ENCODE measurements around the gene STK40.

Gene STK40

GRCh38 chr1:36343651-36344394 is 41.9 kb downstream of the STK40 start:
- TF ChIP-seq CTCF (IDR thresholded peaks at IDR 0.05; ENCODE audit: extremely low read depth, insufficient read depth, missing control alignments), result no peak
- in situ Hi-C loops (cut with MboI; ENCODE audit: low pct_unique_long_range_greater_than_20kb, low sequenced_read_pairs, unreplicated experiment), result no loop called here
- DNase-seq (ENCODE audit: low spot score), result no peak

- peak; percentile 65 for DNase-seq (ENCODE audit: low spot score)
- in situ Hi-C loops (cut with MboI; ENCODE audit: low pct_unique_long_range_greater_than_20kb, low sequenced_read_pairs, unreplicated experiment), result no loop called here
- TF ChIP-seq CTCF (IDR thresholded peaks at IDR 0.05; ENCODE audit: extremely low read depth, insufficient read depth, missing control alignments), result peak; percentile 86
These were observed 43.1 kb downstream of the STK40 start for GRCh38 chr1:36342426-36343185.

- no peak for DNase-seq (ENCODE audit: low spot score)
- TF ChIP-seq CTCF (IDR thresholded peaks at IDR 0.05; ENCODE audit: extremely low read depth, insufficient read depth, missing control alignments), result no peak
- in situ Hi-C loops (cut with MboI; ENCODE audit: low pct_unique_long_range_greater_than_20kb, low sequenced_read_pairs, unreplicated experiment), result no loop called here
These were observed 44.0 kb downstream of the STK40 start for GRCh38 chr1:36341626-36342320.

- in situ Hi-C loops (cut with MboI; ENCODE audit: low pct_unique_long_range_greater_than_20kb, low sequenced_read_pairs, unreplicated experiment), result no loop called here
- no peak for DNase-seq (ENCODE audit: low spot score)
- TF ChIP-seq CTCF (IDR thresholded peaks at IDR 0.05; ENCODE audit: extremely low read depth, insufficient read depth, missing control alignments), result no peak
These were observed 46.1 kb downstream of the STK40 start for GRCh38 chr1:36339615-36340014.

GRCh38 chr1:36339215-36339614 is 46.5 kb downstream of the STK40 start:
- no peak for DNase-seq (ENCODE audit: low spot score)
- in situ Hi-C loops (cut with MboI; ENCODE audit: low pct_unique_long_range_greater_than_20kb, low sequenced_read_pairs, unreplicated experiment), result no loop called here
- TF ChIP-seq CTCF (IDR thresholded peaks at IDR 0.05; ENCODE audit: extremely low read depth, insufficient read depth, missing control alignments), result no peak

GRCh38 chr1:36337830-36338229 is 47.9 kb downstream of the STK40 start:
- in situ Hi-C loops (cut with MboI; ENCODE audit: low pct_unique_long_range_greater_than_20kb, low sequenced_read_pairs, unreplicated experiment), result no loop called here
- no peak for DNase-seq (ENCODE audit: low spot score)
- TF ChIP-seq CTCF (IDR thresholded peaks at IDR 0.05; ENCODE audit: extremely low read depth, insufficient read depth, missing control alignments), result no peak
